ENCODE measurements around the gene SUCO.

Gene SUCO

DNA sequence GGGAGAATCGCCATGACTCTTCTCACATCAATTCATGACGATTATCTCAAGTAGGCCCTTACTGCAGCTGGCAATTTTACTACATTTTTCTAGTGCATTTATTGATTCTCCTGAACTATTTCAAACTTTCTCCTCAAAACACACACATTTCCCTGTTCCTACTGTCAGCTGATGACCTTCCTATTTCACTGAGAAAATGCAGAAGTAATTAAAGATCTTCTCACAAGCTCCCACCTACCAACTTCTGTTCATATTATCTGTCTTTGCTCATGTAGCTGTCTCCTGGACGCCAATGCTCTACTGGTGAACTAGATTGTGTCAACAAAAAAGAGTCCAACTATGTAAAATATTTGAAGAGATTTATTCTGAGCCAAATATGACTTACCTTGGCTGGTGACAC lies 89.6 kb downstream of the SUCO start:
- no peak overlapping the region for H3K4me3 ChIP-seq (ENCODE audit: control insufficient read depth, low read depth, low read length)
- no peak for DNase-seq (ENCODE audit: low read depth)
- TF ChIP-seq, protein P1, sequence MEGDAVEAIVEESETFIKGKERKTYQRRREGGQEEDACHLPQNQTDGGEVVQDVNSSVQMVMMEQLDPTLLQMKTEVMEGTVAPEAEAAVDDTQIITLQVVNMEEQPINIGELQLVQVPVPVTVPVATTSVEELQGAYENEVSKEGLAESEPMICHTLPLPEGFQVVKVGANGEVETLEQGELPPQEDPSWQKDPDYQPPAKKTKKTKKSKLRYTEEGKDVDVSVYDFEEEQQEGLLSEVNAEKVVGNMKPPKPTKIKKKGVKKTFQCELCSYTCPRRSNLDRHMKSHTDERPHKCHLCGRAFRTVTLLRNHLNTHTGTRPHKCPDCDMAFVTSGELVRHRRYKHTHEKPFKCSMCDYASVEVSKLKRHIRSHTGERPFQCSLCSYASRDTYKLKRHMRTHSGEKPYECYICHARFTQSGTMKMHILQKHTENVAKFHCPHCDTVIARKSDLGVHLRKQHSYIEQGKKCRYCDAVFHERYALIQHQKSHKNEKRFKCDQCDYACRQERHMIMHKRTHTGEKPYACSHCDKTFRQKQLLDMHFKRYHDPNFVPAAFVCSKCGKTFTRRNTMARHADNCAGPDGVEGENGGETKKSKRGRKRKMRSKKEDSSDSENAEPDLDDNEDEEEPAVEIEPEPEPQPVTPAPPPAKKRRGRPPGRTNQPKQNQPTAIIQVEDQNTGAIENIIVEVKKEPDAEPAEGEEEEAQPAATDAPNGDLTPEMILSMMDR (conservative IDR thresholded peaks at IDR 0.05; ENCODE audit: control insufficient read depth, insufficient read depth, low read depth, low read length) = no peak

DNA sequence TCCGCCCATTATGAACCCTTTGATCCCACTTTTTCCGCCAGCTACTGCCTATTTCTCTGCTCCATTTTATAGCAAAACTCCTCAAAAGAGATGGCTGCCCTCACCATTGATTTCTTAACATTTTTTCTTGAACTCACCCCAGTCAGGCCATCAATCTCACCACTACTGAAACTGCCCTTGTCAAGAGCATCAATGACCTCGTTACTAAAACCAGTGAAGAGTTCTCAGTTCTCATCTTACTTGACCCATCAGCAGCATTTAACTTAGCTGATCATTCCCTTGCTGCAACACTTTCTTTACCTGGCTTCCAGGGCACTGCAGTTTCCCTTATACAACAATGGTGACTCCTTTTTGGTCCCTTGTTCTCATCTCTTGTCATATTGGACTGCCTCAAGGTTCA lies 90.8 kb downstream of the SUCO start:
- H3K4me3 ChIP-seq (ENCODE audit: control insufficient read depth, low read depth, low read length) = no peak overlapping the region

DNA sequence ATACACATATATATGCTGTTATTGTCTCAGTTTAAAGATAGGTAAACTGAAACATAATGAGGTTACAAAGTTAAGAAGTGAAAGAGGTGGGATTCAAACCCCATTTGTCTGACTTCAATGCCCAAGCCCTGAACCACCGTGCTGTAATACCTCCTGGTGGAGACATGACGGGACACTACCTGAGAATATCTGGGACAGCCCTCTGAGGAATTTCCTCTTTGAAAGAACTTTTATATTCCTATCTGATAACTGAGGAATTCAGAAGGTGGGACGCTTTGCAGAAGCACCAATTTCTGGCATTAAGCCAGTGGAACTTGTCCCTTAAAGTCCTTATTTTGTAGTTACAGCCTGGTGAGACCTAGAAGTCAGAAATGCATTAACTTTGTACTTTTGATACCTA lies 93.9 kb downstream of the SUCO start:
- H3K4me3 ChIP-seq (ENCODE audit: control insufficient read depth, low read depth, low read length) = no peak overlapping the region
- DNase-seq (ENCODE audit: low read depth) = no peak
- TF ChIP-seq, protein P1 (conservative IDR thresholded peaks at IDR 0.05; ENCODE audit: control insufficient read depth, insufficient read depth, low read depth, low read length) = no peak

More for the DNA sequence above, 90.8 kb downstream of the SUCO start:
- TF ChIP-seq, protein P1 (conservative IDR thresholded peaks at IDR 0.05; ENCODE audit: control insufficient read depth, insufficient read depth, low read depth, low read length) = no peak
- DNase-seq (ENCODE audit: low read depth) = no peak

DNA sequence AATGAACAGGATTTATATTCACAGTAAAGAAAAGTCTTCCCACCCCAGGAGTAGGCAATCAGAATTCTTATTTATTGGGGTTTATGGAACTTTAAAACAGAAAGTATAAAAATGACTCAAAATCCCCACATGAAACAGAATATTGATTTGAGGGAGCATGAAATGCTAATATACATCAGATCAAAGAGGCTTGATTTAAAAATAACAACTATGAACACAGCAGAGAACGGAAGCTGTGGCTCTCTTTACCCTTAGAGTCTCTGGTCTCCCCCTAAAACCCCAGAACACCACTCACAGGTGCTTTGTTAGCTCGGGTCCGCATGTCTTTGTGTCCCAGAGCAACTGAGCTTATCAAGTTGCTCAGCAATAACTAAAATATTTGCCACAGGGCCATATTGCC lies 94.8 kb downstream of the SUCO start:
- no peak overlapping the region for H3K4me3 ChIP-seq (ENCODE audit: control insufficient read depth, low read depth, low read length)

DNA sequence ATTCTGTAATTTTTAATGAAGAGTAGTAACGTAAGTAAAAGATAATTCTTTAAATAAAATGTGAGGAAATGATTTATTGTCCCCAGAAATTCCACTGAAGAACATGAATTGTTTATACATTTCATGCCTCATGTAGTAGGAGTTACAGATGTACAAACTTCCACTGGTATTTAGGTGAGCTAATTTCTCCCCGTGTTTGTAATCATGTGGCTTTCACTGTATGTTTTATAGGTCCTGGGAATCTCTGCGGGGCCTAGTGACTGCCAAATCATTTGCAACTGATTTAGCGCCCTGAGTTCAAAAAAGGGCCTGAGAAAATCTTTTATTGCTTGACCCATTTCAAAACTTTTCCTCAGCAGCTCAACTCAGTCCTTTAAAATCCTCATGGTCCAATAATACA lies 95.5 kb downstream of the SUCO start:
- no peak overlapping the region for H3K4me3 ChIP-seq (ENCODE audit: control insufficient read depth, low read depth, low read length)
- peak; percentile 22 for DNase-seq (ENCODE audit: low read depth)
- TF ChIP-seq, protein P1 (conservative IDR thresholded peaks at IDR 0.05; ENCODE audit: control insufficient read depth, insufficient read depth, low read depth, low read length) = no peak

More for the DNA sequence above, 94.8 kb downstream of the SUCO start:
- TF ChIP-seq, protein P1 (conservative IDR thresholded peaks at IDR 0.05; ENCODE audit: control insufficient read depth, insufficient read depth, low read depth, low read length) = no peak
- no peak for DNase-seq (ENCODE audit: low read depth)

DNA sequence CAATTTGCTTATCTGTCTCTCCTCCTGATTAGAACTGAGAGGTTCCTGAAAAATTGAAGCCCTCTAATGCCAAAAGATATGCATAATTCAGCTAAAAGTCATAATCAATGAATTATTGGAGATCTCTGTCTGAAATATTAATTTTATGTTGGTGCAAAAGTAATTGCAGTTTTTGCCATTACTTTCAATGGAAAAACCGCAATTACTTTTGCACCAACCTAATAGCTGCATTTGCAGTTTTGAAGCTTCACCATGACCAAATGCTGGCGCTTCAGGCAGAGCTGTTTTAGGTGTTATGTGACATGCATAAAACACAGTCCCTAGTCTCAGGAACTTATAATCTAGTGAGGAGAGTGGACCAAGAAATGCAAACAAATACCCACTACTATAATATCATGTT lies 96.2 kb downstream of the SUCO start:
- DNase-seq (ENCODE audit: low read depth) = no peak
- TF ChIP-seq, protein P1 (conservative IDR thresholded peaks at IDR 0.05; ENCODE audit: control insufficient read depth, insufficient read depth, low read depth, low read length) = no peak
- H3K4me3 ChIP-seq (ENCODE audit: control insufficient read depth, low read depth, low read length) = no peak overlapping the region

DNA sequence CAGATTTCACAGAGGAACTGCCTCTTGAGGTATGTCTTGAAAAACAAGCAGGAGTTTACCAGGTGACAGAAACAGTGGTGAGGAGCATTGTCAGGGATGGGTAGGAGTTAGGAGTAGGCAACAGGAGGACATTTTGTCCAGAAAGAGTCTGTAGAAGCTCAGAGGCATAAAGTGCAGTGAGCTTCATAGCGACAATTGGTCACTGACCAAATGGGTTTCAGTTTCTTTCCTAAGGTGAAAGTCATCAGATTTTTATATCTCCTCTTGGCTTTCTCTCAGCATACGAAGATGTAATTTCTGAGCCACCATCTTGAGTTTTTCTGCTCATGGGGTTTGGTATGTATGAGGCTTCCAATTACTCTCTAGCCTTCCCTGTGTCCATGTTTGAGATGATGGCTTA lies 96.7 kb downstream of the SUCO start:
- TF ChIP-seq, protein P1 (conservative IDR thresholded peaks at IDR 0.05; ENCODE audit: control insufficient read depth, insufficient read depth, low read depth, low read length) = no peak
- no peak overlapping the region for H3K4me3 ChIP-seq (ENCODE audit: control insufficient read depth, low read depth, low read length)
- DNase-seq (ENCODE audit: low read depth) = no peak

All from fibroblast of mammary gland (primary cell).